HG02759 (cell line): ENCODE data around the gene FLRT2.

Experiments used
- ATAC-seq: cut with Tn5 transposase; IDR thresholded peaks from one replicate; pipeline ENCODE4 v1.9.1; 2021; ENCODE audit warnings: mild to moderate bottlenecking, moderate library complexity; ENCODE audit not compliant: unreplicated experiment

The FLRT2 gene

DNA sequence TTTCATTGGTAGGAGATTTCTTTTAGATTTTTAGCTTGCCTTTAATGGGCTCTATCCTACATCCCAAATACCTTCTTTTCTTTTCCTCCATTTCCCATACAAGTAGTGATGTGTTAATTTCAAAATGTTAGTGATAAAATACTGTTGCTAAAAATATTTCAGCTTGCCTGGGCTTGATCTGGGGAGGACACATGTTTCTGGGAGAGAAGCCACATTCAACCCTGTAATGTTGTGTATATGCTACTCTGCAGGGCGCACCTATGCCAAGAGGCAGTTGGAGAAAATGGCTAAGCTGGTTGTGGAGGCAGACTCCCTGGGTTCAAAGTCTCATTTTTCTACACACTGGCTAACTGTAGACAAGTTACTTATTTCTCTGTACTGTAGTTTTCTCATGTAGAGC lies 26.3 kb downstream of the FLRT2 start:
- no peak for ATAC-seq

- ATAC-seq, result no peak
Measured at GRCh38 chr14:85558505-85558904, 28.6 kb downstream of the FLRT2 start.

DNA sequence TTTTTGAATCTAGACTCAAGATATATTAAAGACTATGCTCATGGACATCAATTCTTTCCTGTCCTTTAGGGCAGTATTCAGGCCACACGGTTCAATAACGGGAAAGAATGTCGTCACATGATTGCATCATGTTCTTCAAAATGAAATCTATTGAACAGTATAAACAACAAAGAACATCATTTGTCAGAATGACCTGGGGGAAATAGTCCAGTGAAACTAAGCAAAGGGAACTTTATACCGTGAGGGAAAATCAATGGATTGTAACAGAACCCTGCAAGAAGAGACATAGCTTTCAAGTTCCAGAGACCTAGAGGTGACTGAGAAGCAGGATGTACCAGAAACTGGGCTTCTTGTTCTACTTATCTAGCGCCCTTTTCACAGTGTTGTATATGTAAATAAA lies 32.7 kb downstream of the FLRT2 start:
- no peak for ATAC-seq

DNA sequence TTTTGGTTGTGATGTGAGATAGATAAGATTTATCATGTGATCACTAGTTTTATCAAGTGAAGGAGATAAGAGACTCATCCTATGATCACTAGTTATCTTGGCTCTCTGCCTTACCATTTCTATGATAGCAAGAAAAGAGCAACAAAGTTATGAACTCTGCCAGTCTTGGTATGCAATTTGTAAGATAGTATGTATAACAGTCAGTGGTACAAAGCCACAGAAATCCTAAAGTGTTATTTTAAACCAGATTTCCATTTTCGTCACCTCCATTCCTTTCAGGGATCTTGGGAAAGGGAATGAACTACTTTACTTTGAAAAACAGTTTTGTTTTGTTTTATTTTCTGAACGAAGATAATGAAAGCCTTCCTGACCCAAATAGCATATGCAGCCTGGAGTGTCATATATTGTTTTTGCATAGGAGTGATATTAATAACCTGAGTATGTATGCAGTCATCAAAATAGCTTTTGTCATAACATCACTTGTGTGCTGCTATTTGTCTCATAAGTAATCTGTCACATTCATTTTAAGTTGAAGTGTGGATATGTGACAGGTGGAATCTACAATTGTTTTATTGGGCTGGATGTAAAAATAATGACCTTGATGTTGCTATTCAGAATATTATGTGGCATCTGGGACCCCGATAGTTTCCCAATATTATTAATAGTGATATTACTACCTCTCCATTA lies 35.0 kb downstream of the FLRT2 start:
- no peak for ATAC-seq

GRCh38 chr14:85565862-85566296 lies 35.9 kb downstream of the FLRT2 start:
- ATAC-seq, result no peak

- ATAC-seq, result no peak
Measured at GRCh38 chr14:85566603-85567002, 36.7 kb downstream of the FLRT2 start.

- ATAC-seq, result no peak
Measured at GRCh38 chr14:85572011-85572410, 42.1 kb downstream of the FLRT2 start.

GRCh38 chr14:85572845-85573244 lies 42.9 kb downstream of the FLRT2 start:
- ATAC-seq, result no peak

DNA sequence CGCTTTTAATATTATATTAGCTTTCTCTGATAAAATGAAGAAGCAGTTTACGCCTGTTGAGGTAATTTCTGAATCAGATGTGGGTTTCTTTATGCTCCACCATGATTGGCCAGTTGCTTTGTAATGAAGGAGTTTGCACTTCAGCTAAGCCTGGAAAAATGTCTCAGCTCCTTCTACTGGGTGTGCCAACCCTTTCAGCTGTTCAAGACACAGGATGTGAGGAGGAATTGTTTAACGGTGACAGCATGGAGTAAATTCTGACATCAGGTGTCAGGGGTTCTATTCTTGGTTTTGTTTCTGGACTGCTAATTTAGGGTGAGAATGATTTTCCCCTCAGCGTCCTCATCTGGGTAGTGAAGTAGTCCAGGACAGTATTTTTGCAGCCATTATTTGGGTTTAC lies 43.5 kb downstream of the FLRT2 start:
- ATAC-seq, result no peak

GRCh38 chr14:85574853-85575616 lies 45.1 kb downstream of the FLRT2 start:
- no peak for ATAC-seq

DNA sequence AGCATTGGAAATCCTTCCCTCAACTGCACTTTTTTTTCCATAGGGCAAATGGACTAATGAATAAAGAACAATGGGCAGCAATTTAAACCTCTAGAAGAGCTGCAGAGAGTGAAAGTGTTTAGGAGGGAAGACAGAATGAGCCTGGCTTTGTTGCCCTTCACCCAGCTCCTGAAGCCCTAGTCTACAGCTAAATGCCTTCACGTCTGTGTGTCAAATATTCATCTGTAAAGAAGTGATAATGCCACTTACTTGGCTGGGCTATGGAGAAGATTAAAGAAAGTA lies 45.6 kb downstream of the FLRT2 start:
- no peak for ATAC-seq

- ATAC-seq, result no peak
Measured at GRCh38 chr14:85576218-85576617, 46.3 kb downstream of the FLRT2 start.

DNA sequence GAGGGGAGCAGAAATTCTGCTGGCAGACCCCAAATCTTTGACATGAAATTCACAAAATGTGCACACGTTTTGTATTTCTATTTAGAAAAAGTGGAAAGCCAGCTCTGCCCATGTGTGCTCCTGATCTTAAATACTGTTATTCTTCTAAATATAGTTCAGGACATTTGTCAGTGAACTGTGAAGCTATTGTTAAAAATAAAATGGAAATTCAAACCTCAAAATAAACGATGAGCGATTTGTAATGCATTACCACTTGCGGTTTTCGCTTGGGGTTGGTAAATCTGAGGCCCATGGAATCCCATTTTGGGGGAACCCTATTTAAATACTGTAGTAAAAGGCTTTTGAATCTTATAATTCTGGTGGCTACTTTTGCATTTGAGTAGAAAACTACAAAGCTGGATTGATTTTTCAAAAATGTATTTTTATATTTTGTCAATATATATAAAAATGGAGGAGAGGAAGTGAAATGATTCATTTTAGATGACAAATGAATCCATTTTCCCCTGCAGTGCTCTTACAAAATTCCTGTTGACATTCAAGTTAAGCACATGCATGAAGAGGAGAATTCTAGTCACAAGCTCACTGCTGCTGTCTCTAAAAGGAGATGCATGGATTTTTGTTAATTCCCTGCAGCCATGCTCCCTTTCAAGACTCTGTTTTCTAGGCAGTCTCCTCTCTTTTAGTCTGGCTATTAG lies 47.1 kb downstream of the FLRT2 start:
- no peak for ATAC-seq

DNA sequence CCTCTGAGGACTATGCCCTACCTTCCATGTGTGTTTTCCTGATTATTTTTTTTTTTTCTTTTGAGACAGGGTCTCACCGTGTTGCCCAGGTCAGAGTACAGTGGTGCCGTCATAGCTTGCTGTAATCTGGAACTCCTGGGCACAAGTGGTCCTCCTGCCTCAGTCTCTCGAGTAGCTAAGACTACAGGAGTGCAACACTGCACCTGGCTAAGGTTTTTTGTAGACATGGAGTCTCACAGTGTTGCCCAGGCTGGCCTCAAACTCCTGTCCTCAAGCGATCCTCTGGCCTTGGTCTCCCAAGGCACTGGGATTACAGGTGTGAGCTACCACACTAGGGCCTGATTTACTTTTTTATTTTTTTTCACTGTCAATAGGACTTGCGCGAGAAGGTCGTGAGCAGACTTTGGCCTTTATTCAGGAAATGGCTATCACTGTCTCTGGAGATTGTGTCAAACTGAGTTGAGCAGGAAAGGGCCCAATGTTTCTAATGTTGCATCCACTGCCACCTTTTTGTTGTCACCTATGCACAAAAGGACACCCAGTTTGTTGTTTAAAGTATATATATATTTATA lies 47.7 kb downstream of the FLRT2 start:
- ATAC-seq, result no peak

GRCh38 chr14:85578357-85578756 lies 48.4 kb downstream of the FLRT2 start:
- no peak for ATAC-seq

DNA sequence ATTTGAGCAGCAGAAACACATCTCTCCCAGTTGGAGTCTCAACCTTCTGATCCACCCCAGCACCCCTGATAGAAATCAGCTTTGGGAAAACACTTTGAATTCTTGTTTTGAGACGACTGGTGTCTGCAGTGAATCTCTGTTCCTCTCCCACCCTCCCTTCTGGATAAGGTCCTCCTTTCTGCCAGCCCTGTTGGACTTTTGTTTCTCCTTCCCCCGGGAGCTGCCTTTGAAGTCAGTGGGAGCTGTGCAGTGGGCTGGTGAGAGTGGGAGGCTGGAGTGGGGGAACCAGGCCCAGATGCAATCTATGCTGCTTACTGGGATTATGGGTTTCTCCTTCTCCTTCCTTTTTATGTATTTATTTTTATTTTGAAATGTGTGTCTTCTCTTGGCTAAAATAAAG lies 49.0 kb downstream of the FLRT2 start:
- ATAC-seq, result no peak

DNA sequence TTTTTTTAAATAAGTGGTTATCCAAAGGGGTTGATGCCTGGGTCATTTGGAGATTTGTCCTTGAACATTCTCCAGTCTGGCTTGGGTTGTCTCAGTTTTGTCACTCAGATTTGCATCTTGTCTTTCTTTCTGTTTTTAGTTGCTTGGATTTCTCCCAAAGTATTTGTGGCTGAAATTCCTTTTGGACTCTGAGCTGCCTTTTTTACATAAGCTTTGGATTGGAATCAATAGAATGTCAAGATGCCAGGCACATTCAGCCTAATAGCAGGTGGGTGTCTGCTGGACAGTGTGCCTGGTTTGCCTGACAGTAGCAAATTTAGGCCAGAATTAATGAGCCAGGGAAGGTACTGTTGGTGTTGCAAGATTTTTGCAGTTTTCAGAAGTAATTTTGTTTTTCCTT lies 50.0 kb downstream of the FLRT2 start:
- ATAC-seq, result no peak

- no peak for ATAC-seq
Measured at GRCh38 chr14:85580536-85581140, 50.7 kb downstream of the FLRT2 start.

DNA sequence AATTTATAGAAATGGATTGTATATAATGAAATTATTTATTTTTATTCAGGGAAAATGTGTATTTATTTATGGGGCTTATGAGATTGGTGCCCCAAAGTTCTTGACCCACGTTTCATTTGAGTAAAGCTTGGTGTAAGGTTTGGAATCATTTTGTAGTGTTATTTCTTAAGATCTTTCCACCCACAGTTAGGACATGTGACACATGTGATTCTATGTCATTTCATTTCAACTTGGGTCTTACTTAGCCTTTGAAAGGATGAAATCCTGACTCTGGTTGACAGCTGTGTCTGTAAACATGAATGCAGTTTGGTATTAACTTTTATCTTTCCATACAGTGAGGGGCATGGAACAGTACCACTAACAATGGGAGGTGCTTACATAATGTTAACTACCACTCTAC lies 51.7 kb downstream of the FLRT2 start:
- no peak for ATAC-seq

DNA sequence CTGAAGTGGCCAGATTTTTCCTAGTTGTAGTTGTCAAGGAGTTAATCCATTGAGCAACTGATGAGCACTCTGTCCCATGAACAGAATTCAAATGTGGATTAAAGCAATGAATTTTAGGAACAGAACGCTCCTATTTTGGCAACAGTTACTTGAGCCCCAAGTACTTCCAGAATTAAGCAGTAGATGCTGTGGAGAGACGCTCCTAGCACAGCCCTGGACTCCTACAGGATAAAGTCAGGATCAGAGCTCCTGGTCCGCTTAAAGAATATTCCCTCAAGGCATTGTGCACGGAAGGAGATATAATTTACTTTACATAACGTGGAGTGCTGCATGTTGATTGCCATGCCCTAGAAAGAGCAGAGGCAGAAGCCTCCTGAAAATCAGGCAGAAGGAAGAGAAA lies 53.4 kb downstream of the FLRT2 start:
- ATAC-seq, result no peak

- no peak for ATAC-seq
Measured at GRCh38 chr14:85584481-85584880, 54.5 kb downstream of the FLRT2 start.
